Fibroblast of skin of back (primary cell): ENCODE results near the gene KLF2.

Source experiments
- DNase-seq: peaks from one replicate; pipeline ENCODE4 v3.0.0-alpha.2; 2013

Gene KLF2

DNA sequence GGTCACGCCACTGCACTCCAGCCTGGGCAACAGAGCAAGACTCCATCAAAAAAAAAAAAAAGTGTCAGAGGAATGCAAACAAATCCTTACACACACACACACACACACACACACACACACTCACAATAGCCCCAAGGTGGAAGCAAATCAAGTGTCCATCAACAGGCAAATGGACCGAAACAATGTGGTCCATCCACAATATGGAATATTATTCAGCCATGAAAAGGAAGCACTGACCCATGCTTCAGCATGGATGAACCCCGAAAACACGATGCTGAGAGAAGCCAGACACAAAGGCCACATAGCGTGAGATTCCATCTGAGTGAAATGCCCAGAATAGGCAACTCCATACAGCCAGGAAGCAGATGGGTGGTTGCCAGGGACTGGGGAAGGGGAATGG is 16.5 kb upstream of the KLF2 start:
- DNase-seq, result no peak

GRCh38 chr19:16309643-16310042 is 15.0 kb upstream of the KLF2 start:
- no peak for DNase-seq

DNA sequence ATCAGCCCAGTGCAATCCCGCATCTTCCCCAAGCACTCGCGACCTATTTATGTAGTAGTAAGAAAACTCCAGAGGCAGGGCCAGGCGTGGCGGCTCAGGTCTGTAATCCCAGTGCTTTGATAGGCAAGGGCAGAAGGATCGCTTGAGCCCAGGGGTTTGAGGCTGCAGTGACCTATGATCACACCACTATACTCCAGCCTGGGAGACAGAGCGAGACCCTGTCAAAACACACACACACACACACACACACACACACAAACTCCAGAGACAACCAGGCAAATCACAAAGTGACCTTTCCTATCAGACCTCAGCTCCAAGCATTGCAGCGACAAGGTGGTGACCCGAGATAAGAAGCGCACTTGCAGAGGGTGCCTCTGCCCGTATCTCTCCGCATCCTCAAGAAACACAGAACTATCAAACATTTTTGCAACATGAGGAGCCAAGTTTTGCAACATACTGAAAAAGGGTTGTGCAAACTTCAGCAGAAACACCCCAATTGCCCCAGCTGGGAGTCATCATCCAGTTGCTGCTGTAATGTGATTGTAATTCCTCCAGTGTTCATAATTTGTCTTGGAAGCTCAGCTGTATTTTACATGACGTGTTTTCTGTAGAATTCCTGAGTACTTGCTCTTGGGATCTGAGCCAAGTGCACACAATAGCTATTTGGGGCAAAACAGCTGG is 8.7 kb upstream of the KLF2 start:
- peak; percentile 98 for DNase-seq

DNA sequence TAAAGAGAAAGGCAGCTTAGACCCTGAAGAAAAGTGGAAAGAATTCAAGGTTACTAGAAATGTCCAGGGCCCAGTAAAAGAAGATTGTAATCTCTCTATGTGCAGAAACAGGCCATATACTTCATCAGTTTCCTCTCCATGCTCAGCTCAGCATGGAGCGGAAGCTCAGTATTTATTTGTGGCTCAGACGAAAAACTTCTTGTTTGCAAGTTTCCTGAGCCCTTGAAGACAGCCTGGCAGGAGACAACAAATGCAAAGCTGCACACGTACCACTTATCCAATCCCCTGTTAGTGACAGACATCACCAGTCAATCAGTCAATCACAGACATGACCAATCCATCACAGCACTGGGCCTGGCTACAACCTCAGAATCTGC is 8.1 kb upstream of the KLF2 start:
- DNase-seq, result no peak

GRCh38 chr19:16319481-16319880 is 5.1 kb upstream of the KLF2 start:
- peak; percentile 64 for DNase-seq

DNA sequence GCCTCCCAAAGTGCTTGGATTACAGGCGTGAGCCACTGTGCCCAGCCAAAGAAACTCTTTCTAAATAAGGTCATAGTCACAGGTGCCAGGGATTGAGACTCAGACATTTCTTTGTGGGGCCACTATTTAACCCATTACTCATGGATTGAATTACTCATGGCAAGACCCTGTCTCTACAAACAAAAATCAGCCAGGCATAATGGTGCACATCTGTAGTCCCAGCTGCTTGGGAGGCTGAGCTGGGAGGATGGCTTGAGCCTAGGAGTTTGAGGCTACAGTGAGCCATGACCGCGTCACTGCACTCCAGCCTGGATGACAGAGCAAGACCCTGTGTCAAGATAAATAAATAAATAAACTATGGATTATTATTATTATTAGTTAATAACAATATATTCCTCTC is 3.6 kb upstream of the KLF2 start:
- DNase-seq, result peak; percentile 41

GRCh38 chr19:16325161-16325527 is 518 bp downstream of the KLF2 start:
- DNase-seq, result peak; percentile 34

- DNase-seq, result peak; percentile 30
Measured at GRCh38 chr19:16325641-16326400, 1.2 kb downstream of the KLF2 start.

GRCh38 chr19:16326401-16327168 is 2.0 kb downstream of the KLF2 start:
- DNase-seq, result peak; percentile 22

DNA sequence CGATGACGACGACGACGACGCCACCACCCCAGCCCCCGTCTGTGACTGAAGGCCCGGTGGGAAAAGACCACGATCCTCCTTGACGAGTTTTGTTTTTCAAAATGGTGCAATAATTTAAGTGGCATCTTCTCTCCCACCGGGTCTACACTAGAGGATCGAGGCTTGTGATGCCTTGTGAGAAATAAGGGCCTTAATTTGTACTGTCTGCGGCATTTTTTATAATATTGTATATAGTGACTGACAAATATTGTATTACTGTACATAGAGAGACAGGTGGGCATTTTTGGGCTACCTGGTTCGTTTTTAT is 2.5 kb downstream of the KLF2 start:
- no peak for DNase-seq

DNA sequence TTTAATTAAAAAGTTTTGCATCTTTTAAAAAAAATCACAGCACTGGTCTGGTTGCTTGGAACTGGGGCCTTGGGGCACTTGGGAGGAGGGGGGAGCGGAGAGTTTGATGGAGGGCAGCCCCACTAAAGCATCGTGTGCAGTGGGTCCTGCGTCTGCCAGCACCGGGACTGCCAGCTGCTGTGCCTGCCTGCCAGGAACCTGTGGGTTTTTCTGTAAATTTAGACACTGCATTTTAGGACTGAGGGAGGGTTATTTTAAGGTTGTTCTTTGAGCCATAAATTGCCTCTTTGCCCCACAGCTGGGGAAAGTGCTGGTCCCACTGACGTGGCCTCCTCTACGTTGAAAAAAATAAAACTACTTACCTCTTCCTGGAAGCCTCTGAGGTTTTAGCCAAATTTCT is 2.9 kb downstream of the KLF2 start:
- DNase-seq, result no peak

DNA sequence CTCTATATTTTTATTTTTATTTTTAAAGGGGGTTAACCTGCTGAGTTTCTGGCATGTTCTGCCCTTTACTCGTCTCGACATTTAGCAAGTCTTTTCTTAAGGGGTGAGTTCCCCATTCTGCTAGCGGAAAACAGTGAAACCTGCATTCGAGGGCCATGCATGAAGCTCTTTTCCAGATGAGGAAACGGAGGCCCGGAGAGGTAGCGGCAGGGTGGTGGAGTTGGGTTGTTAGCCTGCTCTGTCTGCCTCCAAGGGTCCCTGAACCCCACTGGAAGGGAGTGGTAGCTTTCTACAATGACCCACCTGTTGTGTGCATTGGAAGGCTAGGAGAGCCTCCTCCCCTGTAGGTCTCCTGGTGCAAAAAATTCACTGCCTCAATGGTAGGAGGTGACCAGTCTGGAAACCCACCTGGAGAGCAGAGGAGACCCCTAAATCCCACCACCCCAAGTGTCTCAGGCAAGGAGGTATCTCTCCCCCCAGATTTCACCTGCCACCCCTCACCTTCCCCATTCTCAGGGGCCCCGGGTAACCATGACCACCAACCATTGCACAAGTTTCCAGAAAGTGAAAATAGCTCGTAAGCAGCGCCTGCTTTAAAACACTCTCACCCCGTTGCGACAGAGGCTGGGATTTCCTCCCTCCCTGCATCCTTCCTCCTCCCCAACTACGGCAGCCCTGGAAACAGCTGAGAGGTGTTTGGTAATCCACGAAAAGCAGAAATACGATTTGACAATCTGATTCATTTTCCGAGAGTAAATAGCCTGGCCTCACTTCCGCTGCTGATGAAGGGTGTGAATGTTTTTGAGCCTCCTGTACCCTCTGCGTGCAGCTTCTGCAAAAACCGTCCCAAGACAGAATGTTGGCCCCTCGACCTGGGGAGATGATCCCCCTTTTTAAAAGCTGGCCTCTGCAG is 3.5 kb downstream of the KLF2 start:
- peak; percentile 22 for DNase-seq

DNA sequence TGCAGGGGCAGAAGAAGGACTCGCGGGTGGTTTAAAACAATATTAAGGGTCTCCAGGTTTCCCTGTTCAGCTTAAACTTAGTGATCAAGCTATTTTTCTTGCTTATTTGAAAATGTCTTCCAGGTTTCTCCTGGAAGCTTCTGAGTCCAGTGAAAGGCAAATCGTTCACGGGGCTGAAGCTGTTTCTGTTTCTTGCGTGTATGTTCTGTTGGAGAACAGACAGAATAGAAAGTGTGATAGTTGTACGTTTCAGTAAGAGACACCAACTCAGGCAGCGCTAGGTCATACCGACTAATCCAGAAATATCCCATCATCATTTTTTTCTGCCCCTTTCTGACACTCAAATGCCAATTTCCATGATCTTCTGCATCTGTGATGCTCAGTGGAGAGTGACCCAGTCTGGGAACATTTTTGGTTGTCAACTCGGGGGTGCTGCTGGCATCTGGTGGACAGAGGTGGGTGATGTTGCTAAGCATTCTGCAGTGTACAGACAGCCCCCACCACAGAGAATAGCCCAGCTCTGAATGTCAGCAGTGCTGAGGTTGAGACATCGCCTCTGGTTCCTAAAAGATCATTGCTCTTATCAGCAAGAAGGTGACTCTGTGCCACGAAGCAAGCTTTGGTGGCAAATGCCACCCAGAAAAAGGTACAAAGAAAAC is 4.3 kb downstream of the KLF2 start:
- peak; percentile 54 for DNase-seq

DNA sequence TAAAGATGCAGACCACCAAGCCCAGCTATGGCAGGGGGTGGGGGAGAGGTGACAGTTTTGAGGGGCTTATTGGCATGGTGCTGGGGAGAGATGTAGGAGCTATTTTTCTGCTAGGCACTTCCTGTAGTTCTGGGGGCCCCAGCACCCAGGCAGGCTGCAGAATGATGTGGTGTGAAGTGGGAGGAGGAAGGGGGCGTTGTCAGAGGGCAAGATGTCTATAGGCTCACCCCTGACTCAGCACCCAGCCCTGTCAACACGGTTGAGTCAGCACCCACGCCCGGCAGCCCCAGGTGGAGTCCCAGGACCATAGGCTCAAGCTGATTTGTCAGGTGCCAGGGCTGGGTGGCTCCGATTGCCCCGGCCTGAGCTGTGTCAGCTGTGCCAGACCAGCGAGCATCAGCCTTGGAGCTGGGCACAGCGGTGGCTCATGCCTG is 5.8 kb downstream of the KLF2 start:
- DNase-seq, result peak; percentile 88

DNA sequence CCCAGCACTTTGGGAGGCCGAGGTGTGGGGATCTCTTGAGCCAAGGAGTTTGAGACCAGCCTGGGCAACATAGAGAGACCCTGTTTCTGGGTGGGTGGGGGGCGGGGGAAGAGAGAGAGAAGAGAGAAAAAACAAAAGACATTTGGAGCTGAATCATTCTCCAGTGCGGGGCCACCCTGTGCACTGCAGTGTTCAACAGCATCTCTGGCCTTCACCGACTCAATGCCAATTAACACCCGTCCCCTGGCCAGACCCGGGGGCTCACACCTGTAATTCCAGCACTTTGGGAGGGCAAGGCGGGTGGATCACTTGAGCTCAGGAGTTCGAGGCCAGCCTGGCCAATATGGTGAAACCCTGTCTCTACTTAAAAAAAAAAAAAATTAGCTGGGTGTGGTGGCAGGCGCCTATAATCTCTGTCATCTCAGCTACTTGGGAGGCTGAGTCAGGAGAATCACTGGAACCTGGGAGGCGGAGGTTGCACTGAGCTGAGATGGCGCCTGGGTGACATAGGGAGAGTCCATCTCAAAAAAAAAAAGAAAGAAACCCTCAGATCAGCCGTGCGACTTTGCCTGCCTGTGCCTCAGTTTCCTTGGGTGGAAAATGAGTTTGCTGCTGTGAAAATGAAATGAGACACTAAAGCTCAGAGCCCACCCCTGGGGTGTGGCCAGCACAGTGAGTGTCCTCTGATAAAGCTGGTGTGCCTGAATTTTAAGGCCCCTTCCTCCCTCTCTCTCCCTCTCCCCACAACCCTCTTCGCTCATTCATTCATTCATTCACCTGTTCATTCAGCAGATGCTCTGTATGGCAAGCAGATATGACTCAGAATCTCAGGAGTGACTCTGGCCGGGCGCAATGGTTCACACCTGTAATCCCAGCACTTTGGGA is 6.4 kb downstream of the KLF2 start:
- peak; percentile 57 for DNase-seq

DNA sequence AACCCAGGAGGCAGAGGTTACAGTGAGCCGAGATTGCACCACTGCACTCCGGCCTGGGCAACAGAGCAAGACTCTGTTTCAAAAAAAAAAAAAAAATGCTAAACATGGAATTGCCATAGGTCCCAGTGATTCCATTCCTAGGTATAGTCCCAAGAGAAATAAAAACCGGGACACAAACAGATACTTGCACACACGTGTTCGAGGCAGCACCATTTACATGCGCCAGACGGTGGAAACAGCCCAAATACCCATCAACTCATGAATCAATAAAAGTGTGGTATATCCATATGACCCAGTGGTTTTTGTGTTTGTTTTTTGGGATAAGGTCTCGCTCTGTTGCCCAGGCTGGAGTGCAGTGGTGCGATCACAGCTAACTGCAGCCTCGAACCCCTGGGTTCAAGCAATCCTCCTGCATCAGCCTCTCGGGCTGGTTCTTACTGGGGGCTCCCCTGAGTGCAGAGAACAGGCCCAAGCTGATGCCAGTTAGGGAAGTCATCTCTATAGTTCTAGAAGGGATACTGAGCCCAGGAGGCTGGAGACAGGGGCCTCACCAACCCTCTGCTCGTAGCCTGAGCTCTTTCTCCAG is 8.5 kb downstream of the KLF2 start:
- no peak for DNase-seq

GRCh38 chr19:16334411-16334810 is 9.8 kb downstream of the KLF2 start:
- no peak for DNase-seq

- no peak for DNase-seq
Measured at GRCh38 chr19:16335226-16335625, 10.6 kb downstream of the KLF2 start.

- DNase-seq, result peak; percentile 79
Measured at GRCh38 chr19:16336571-16336970, 11.9 kb downstream of the KLF2 start.

DNA sequence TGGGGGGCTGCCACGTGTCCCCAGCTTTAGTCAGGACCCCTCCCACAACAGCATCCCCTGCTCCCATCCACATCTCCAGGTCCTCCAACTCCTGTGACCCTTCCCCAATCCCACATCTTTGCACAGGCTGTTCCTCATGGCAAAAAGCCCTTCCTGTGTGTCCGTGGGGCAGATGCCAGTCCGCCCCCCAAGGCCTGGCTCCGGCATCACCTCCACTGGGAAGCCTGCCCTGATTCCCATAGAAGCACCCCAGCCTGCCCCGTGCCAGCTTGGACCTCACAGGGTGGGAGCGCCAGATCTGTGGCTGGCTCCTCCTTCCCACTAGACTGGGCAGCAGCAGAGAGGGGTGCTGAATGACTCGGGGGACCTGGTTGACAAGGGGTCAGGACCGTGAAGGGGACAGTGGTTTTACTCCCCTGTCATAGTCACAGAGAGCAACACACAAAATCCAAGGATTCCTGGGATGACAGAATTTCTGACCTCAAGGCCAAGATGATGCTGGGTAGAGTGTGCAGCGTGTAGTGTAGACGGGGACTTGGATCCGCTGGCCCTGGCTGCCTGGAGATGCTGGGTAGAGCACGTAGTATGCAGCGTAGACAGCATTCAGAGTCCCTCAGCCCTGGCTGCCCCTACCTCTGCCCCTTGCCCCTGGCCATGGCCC is 13.3 kb downstream of the KLF2 start:
- DNase-seq, result peak; percentile 38
